Breast epithelium (tissue), 3 donors: ENCODE measurements around the gene IQSEC2.

ENCODE experiments used
- CTCF ChIP-seq, 3 donors: fragments of 450-650 bp; IDR thresholded peaks; one replicate each; pipeline ENCODE4 v1.5.1; 2016 to 2017; ENCODE audit warnings: antibody characterized with exemption in 3 of 3, mild to moderate bottlenecking in 3 of 3, moderate library complexity in 3 of 3
- POLR2A ChIP-seq: fragments of 450-650 bp; IDR thresholded peaks from one replicate; pipeline ENCODE4 v1.6.1; 2016; ENCODE audit warnings: antibody characterized with exemption, mild to moderate bottlenecking, moderate library complexity
- POLR2AphosphoS5 ChIP-seq, 3 donors: sonication (generic); formaldehyde crosslinking; IDR thresholded peaks; one replicate each; pipeline ENCODE4 v1.6.1; 2017; ENCODE audit warnings: antibody characterized with exemption in 3 of 3

GRCh38 chrX:53319614-53320542 lies 38.5 kb upstream of the IQSEC2 start:
- TF ChIP-seq CTCF (IDR thresholded peaks at IDR 0.05) = no peak
- no peak for TF ChIP-seq POLR2AphosphoS5 (IDR thresholded peaks at IDR 0.05)
- TF ChIP-seq POLR2A = no peak
